Ecto neural progenitor cell (in vitro differentiated cells): ENCODE measurements around the gene CALU.

Experiments
- DNase-seq: peaks from one replicate; pipeline ENCODE4 v3.0.0-alpha.2; 2018; ENCODE audit warnings: low spot score

Gene CALU

DNA sequence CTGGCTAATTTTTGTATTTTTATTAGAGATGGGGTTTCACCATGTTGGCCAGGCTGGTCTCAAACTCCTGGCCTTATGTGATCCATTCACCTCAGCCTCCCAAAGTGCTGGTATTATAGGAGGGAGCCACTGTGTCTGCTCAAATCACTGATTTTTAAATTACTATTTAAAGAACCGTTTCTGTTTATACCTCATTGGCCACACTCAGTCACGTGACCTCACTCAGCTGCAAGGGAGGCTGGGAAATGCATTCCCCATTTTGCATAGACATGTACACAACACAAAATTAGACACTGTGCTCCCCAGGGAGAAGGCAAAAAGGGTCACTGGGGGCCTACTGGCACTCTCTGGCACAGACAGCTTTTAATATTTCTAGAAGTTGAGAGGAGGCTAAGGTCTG is 13.6 kb upstream of the CALU start:
- DNase-seq = peak; percentile 12

DNA sequence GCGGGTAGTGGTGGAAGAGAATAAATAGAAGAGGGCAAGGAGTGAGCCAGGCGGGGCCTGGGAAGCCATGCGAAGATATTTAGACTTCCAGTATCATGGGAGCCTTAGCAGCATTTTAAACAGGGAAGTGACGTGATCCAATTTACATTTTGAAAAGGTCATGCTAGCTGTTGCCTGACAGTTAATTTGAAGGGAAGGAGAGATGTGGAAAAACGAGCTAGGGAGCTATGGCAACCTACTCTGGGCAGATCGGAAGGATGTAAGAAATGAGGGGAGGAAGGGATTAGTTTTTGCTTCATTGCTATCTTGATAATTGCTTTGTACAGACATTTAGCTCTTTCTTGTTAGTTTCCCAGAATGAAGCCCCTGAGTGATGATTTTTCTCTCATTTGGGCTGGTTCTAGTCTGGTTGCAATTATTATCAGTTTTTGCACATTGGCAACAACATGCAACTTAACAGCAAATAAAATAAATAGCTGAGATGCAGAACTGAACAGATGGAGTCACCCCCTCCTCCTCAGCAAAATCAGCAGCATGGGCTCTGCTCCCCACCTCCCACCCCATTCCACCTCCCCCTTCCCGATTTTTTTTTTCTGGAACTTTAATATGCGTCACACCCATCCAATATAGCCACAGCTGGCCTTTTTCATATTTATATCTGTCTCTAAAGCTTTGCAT is 13.0 kb upstream of the CALU start:
- DNase-seq = no peak

DNA sequence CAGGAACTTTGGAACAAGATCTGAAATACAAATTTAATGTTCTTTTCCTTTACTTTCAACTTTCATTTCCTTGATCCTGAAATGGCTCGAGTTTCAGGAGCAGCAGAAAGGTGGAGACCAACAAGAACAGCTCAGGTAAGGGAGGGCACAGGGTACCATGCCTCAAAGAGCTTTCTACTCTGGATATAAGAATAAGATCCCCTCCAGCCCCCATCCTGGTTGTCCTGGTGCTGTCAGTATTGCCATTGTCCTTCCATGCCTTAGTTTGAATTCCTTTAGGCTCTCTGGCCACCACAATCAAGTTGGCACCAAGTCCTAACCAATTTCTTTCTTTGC is 12.5 kb upstream of the CALU start:
- DNase-seq = no peak

DNA sequence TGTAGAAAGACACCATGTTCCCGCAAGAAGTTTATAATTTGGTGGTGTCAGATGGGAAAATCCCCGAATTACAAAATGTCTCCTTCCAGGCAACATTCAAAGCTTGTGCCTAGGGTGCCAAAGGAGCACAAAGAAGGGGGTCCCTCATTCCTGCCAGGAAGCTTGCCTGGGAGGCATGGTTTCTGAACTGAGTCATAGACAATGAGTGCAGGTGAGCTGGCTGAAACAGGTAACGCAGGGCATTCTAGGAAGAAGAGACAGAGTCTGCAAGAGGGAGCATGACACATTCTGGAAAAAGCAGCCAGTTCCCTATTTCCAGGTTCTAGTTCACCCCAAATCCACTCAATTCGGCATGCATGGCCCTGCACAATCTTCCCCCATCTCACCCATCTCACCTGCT is 11.9 kb upstream of the CALU start:
- peak; percentile 17 for DNase-seq

DNA sequence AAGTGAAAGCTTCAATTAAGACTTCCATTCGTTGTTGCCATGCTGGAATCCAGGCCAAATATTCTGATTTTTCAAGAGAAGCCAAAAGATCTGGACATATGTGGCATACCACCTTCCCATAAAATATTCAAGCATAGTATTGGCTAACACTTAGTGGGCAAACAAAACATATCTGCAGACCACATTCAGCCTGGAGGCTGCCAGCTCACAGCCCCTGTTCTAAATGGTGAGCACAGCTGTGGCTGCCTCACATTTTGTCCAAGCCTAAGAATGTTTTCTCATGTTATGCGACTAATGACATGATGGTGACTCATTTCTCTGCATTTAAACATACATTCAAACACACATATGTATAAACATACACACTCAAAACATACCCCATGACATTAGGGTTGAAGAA is 10.6 kb upstream of the CALU start:
- DNase-seq = no peak

DNA sequence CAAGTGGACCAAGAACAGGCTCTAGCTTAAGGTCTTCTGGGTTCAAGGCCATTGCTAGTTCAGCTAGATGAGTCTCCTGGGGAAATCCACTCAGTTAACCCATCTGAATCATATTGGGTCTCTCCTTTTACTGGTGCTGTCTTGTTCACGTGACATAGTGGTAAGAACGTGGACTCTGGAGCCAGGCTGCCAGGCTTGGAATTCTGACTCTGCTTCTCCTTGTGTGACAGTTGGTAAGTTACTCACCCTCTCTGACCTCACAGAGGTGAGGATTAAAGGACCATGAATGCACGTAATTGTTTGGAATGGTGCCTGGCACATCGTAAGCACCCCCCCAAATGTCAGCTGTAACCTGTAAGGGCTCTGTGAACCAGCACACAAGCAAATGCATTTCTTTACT is 9.7 kb upstream of the CALU start:
- peak; percentile 29 for DNase-seq

DNA sequence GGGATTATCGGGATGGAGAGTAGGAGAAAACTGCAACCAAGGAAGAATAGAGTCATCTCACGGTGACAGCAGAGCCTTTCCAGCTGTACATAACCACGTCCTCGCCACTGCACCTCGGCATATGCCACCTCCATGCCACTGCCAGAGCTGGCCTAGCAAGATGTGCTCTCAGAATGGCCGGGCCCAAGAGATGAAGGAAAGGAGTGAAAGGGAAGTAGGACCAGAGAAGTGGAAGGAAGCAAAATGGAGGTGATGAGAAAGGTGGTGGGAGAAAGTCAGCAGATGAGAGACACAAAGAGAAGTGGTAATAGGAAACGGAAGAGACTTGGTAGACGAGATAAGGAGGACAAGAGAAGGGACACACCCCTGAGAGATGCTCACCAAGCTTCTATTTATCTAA is 8.0 kb upstream of the CALU start:
- peak; percentile 33 for DNase-seq

DNA sequence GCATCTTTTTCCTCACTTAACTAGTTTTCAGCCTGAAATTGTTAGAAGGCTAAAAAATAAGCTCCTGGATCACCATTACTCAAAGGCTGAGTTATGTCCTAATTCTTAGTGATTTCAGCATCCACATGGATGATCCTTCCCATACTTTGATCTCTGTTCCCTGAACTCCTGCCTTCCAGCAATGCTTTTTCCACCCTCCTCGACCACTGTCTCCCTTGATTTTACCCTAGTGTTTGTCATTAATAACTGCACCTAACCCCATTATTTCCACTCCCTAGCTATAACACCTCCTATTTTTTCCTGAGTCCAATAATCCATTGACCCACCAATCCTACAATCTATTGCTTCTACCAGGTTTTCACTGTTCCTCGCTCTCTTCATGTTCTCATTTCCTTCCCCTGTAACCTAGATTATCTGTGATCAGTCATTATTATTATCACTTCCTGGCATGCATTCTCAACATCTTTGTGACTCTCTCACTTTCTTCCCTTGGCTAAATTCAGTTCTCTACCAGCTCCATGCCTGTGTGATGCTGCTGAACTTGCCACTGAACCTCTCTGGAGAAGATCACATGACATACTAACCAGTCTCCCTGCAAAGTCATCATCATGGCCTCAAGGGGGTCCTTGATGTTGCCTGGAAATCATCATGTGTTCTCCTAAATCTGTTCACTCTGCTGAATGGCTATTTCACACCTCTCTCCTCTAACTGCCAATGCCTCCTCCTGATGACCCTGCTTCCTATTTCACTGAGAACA is 6.5 kb upstream of the CALU start:
- DNase-seq = no peak

DNA sequence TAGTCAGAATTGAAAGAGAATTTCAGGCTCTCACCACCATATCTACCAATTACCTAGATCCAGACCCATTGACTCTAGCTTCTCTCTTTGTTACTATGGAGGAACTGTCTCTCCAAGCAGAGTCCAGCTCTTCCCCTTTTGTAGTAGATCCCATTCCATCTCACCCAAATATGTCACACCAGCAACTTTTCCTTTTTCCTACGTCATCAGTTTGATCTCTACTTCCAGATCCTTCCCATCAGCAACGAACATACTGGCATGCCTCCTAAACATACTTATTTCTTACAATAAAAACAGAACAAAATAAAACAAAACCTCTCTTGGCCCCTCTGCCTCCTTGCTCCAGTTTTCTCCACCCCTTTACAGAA is 5.9 kb upstream of the CALU start:
- DNase-seq = no peak

DNA sequence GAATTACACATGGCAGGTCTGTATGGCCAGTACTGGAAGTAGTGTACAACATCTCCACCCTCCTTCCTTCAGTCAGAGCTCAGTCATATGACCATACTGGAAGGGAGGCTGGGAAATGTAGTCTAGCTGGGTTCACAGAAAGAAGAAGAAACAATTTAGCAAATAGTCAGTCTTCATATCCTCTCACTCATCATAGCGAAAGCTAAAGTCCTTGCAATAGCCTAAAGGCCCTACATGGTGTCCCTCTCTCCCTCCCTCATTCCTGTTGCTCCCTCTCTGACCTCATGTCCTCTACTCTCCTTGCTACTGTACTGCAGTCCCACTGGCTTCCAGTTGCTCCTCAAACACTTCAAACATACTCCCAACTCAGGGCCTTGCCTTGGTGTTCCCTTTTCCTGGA is 4.3 kb upstream of the CALU start:
- no peak for DNase-seq

DNA sequence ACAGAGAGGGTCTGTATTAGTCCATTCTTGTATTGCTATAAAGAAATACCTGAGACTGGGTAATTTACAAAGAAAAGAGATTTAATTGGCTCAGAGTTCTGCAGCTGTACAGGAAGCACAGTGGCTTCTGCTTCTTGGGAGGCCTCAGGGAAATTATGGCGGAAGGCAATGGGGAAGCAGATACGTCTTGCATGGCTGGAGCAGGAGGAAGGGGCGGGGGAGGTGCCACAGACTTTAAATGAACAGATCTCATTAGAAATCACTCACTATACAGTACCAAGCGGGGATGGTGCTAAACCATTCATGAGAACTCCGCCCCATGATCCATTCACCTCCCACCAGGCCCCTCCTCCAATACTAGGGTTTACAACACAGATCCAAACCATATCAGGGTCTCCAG is 3.7 kb upstream of the CALU start:
- peak; percentile 18 for DNase-seq

DNA sequence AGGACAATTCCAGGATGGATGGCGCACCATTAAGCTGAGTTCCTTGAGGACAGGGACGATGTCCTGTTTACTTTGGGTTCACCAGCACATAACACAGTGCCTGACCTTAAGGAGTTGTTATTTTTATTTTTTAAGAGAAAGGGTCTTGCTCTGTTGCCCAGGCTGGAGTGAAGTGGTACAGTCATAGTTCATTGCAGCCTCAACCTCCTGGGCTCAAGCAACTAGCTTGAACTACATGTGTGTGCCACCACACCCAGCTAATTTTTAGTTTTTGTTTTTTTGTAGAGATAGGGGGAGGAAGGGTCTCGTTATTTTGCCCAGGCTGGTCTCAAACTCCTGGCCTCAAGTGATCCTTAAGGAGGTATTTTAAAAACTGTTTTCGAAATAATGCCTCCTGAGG is 1.7 kb upstream of the CALU start:
- no peak for DNase-seq

DNA sequence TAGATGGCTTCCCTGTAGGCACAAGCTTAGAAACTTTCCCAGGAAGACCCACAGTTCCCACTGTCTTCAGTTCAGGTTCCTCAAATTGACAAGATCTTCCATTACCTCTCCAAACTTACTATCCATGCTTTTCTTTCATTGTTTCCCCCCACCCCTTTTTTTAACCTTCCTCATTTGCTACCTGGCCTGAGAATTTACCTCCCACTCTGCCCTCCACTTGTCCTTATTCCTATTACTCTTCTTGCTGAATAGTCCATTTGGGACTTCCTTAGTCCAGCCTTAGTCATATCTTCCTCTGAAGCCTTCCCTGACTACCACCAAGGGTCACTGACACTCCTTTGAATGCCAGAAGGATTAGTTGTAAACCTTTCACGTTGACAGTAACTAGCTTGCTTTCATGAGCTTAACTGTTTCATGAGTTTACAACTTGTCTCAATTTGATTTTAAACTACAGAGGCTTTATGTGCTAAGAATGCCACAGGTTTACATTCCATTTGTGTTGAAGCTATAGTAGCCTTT is 1.2 kb upstream of the CALU start:
- DNase-seq = peak; percentile 11

DNA sequence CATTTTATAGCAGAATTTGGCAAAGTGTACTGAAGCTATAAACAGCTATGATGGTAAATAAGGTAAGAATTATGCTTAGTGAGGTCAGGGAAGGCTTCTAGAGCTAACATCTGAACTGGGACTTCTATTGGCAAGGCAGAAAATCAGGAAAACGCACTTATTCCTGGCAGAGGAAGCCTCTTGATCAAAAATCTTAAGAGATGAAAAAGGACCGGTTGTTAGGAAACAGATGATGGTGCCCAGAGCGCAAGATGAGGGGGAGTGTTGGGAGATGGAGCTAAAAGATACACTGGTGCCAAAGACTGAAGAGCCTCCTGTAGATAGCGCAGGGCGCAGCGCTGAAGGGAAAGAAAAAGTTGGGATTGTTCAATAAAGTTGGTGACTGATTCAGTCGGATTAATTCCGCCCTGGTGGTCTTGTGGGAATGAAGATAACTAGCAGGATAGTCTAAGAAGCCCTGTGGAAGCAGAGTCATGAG is 550 bp upstream of the CALU start:
- DNase-seq = no peak

DNA sequence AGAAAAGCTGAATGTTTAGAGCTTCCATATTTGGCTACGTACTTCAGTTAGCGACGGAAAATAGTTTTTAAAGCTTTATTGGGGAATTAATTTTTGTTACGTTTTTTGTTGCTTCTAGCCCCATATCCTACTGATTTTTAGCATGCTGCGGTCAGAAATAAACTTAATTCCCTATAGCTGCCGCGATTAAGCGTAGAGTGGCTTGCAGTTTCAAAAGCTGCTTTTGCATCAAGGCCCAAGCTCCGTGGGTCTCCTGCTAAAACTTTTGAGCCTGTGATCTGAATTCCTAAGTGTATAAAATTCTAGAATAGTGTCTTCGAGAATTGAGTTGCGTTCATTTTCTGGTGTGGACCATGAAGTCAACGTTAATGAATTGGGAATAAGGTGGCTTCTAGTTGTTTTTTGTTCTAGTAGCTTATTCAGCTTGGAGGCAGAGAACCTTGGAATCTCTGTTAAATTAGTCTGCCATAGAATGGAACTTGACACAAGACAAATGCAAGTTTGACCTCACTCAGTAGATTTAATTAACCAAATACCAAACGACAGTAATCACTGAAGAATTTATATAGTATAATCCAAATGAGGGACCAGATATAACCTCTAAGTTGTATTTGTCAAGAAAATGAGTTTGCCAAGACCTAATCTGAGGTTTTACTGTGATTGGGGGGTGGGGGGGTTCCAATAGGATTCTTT is 977 bp downstream of the CALU start:
- DNase-seq = no peak

DNA sequence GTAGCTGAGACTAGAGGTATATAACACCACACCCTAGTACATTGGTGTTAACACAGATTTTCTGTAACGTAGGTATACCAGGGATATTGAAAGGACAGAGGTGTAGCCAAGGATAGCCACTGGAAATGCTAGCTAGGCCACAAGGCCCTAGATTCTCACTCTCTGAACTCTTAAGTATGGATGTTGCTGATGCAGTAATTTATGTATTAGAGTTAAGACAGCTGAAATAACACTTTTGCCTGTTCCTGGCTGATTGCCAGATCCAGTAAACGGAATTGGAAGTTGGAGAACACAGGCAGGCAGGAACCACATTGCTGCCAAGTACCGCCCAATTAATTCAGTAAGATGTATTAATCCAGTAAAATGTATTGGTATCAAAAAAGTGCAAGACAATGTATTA is 1.8 kb downstream of the CALU start:
- no peak for DNase-seq

DNA sequence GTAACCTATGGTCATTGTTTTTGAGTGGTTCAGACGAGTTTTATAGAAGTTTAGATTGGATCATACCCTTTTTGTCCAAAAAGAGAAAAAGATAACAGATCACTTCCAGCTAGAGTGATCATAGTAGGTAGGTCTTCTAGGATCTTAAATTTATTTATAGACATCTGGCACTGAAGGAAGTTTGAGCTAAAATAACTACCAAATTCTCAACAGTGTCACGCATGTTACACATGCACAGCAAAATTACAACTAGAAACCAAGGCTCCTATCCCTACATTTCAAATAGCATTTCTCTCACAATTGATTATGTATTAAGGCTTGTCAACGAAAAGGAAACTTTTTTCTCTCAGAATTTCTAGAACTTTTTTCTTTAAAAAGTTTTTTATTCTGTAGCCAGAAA is 2.3 kb downstream of the CALU start:
- DNase-seq = no peak

DNA sequence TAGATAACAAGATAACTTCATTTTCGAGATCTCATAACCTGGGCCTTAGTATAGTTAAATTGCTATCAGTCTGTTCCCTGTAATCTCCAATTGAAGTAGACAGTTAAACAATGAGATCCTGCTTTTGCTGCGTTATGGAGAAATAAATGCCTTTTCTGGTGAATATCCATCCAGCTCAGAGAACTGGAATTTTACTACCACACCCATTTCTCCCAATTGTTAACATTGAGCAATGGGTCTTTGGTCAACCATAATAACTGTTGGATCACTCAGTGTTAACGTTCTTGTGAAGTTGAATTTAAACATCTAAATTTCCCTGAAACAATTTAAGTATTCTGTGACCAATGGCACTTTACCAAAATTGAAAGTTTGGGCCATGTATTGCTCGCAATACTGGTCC is 3.0 kb downstream of the CALU start:
- no peak for DNase-seq

DNA sequence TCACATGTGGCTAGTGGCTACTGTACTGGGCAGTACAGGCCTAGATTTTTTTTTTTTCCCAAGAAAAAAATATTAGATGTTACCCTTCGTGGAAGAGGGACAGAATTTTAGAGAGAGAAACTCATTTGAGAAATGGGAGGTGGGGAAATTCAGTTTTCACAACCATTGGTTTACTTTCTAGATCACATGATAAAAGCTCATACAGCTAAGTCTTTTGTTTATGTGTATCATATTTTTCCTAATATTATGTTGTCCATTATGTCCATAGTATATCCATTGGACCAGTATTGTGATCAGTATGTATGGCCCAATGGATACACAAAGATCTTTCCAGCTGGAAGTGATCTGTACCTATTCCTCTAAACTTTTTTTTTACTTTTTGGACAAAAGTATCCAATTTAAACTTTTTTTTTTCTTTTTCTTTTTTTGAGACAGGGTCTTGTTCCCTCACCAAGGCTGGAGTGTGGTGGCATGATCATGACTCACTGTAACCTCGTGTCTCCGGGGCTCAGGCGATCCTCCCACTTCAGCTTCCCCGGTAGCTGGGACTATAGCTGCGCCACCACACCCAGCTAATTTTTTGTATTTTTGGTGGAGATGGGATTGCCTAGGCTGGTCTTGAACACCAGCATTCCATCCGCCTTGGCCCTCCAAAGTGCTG is 4.1 kb downstream of the CALU start:
- no peak for DNase-seq

DNA sequence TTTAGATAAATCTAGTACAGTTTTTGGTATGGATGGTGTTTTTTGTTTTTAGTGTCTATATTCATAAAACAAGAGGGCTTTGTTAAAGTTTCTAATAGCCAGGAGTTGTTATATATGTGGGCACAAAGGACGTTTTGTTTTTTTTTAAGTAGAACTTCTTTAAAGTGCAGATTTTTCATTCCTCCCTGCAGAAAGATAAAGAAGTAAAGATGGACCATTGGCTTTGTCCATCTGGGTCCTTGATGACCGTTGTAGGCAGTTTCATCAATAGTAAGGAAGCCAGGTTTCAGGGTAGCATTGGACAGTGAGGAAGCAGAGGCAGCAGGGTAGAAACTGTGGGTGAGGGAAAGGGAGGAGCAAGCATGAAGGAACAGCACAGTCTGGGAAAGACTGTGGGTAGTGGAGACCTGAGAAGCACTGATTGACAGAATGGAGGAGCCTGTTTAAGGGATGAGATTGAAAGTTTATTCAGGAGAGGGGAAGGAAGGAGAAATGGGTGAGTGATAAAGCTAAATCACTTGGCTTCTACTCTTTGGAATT is 5.3 kb downstream of the CALU start:
- no peak for DNase-seq

DNA sequence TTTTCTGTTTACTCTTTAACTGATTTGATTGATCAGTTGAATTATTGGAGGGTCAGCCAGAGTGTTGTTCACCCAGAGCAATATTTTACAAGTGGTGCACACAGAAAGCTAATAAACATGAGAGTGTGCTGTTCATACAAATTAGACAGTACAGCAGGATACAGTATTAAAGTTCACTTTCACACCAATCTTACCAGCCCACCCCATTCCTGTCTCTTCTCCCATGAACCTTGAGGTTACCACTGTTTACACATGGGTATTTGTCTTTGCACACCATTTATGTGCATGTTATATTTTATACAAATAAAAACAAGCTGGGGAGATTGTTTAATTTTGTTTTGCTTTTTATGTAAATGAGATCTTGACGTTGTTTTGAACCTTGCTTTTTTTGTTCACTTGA is 6.5 kb downstream of the CALU start:
- DNase-seq = no peak

DNA sequence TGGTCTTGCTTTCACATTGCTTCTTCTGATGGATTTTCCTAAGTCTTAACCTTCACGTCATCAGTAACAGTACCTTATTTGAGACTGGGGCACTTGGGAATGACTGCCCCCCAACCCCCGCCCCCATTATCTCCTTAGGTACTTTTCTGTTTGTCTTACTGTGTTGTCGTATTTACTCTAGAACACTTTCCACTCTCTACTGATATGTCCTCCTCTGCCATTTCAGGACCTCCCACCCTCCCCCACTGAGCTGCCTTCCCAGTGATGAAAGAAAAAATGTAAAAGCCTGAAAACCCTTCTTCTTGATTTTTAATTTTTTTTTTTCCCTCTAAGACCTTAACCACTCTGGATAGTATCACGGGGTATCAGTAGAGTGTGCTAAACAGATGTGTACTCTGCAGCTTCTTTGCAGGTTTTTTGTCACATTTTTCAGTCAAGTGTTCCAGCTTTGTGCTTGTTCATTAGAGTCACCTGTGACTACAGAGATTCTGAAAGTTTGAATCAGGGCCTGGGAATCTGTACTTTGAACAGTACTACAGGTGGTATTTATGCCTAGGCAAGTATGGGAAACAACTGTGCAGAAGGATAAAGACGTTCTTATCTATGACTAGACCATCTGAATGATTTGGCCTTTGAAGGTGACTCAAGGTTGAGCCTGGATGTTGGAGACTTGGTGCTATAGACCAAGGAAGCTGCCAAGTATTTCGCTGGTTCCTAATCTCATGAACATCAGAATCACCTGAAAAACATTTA is 8.3 kb downstream of the CALU start:
- no peak for DNase-seq
